Naive thymus-derived CD8-positive, alpha-beta T cell (primary cell): ENCODE data around the gene GZF1. TPM values are rescaled to one million over a fixed set of nuclear protein-coding genes. Genes with fewer than 3 reads are reported as not detected.

Experiments used
- ATAC-seq, 2 donors: fragments of 150-1000 bp; cut with Tn5 transposase in 1 of 2; sonication (Bioruptor Pico), chemical (Tn5 transposase) in 1 of 2; 1 replicate in 1 of 2; 2 replicates in 1 of 2; pipeline ENCODE4 v1.10.0; 2021; ENCODE audit warnings: mild to moderate bottlenecking in 2 of 2, moderate library complexity in 2 of 2
- POLR2A ChIA-PET: fragments of 350-600 bp; sonication (Branson Sonifier 250); formaldehyde crosslinking; loops from one replicate; lab custom pipeline; 2021; ENCODE audit warnings: antibody characterized with exemption; lab: Charles Lee
- DNase-seq, 10 donors: peaks; one replicate each; pipeline versions ENCODE4 v3.0.0 to v3.0.0-alpha.2; 2020 to 2022
- H3K27ac Mint-ChIP-seq, 10 donors: one replicate each; pipeline ENCODE4 v1.8.0; 2020 to 2022; ENCODE audit warnings: mild to moderate bottlenecking in 10 of 10, mixed read lengths in 10 of 10, moderate library complexity in 4 of 10, inconsistent platforms in 1 of 10
- H3K27me3 Mint-ChIP-seq, 5 donors: one replicate each; pipeline ENCODE4 v1.8.0; 2021 to 2022; ENCODE audit warnings: mixed read lengths in 5 of 5
- H3K36me3 Mint-ChIP-seq, 3 donors: one replicate each; pipeline ENCODE4 v1.8.0; 2020 to 2022; ENCODE audit warnings: mixed read lengths in 3 of 3, mild to moderate bottlenecking in 2 of 3, inconsistent platforms in 1 of 3
- H3K4me1 Mint-ChIP-seq, 4 donors: one replicate each; pipeline ENCODE4 v1.8.0; 2021 to 2022; ENCODE audit warnings: mixed read lengths in 4 of 4
- H3K4me3 Mint-ChIP-seq, 10 donors: one replicate each; pipeline ENCODE4 v1.8.0; 2020 to 2022; ENCODE audit warnings: mild to moderate bottlenecking in 10 of 10, mixed read lengths in 10 of 10, moderate library complexity in 6 of 10, inconsistent platforms in 1 of 10
- H3K9me3 Mint-ChIP-seq, 9 donors: one replicate each; pipeline ENCODE4 v1.8.0; 2020 to 2022; ENCODE audit warnings: mixed read lengths in 9 of 9, mild to moderate bottlenecking in 3 of 9, inconsistent platforms in 1 of 9, moderate library complexity in 1 of 9
- polyA plus RNA-seq, 3 donors: library from polyadenylated mRNA; unstranded; fragments of 300-500 nt; fragmentation: Illumina TruSeq; gene quantifications; one replicate each; pipeline ENCODE4 v1.2.3, GENCODE V29; 2021
- total RNA-seq, 8 experiments: library from RNA in 2 of 8; stranded (reverse) in 2 of 8; gene quantifications; one replicate each; pipeline ENCODE4 v1.2.3 and lab custom pipeline; 2021 to 2026

Gene GZF1
- total and polyA plus RNA-seq, 5 experiments from 2014 or later, result 1.9 to 13.7 (median 3.7) TPM

GRCh38 chr20:23415959-23416583 lies 54.1 kb downstream of the GZF1 start:
- H3K27me3 Mint-ChIP-seq, result no peaks in the 10 kb centered on the region
- H3K9me3 Mint-ChIP-seq, result no peaks in the 10 kb centered on the region
- DNase-seq (peak in 1 of 10 donors; percentile 38), ATAC-seq (no peak)
- peak overlapping the region in 5 of 10 donors; percentile 10 to 45 (median 33) for H3K27ac Mint-ChIP-seq
- peaks cover 0 to 5% (median 4%) of the 10 kb centered on the region in 3 donors for H3K36me3 Mint-ChIP-seq
- H3K4me3 Mint-ChIP-seq, result peak overlapping the region in 2 of 10 donors; percentile 14 to 32
- POLR2A ChIA-PET, result interaction anchor here (1.2 kb wide), 1 partner anchor 66 kb away, joined by 4 read pairs; the partner anchor contains the start of gene NXT1
- H3K4me1 Mint-ChIP-seq, result peaks cover 16 to 70% (median 44%) of the 10 kb centered on the region in 4 donors

GRCh38 chr20:23417861-23418260 lies 55.9 kb downstream of the GZF1 start:
- POLR2A ChIA-PET, result interaction anchor here (0.7 to 1.5 kb wide), 3 partner anchors 32 to 68 kb away, joined by 3 to 5 read pairs (median 3); partner anchors contain the start of gene NXT1
- peaks cover 0 to 5% (median 0%) of the 10 kb centered on the region in 3 donors for H3K36me3 Mint-ChIP-seq
- no peaks in the 10 kb centered on the region for H3K9me3 Mint-ChIP-seq
- DNase-seq (no peak), ATAC-seq (no peak)
- peak overlapping the region in 1 of 10 donors; percentile 15 for H3K4me3 Mint-ChIP-seq
- peaks cover 16 to 67% (median 42%) of the 10 kb centered on the region in 4 donors for H3K4me1 Mint-ChIP-seq
- H3K27me3 Mint-ChIP-seq, result no peaks in the 10 kb centered on the region
- peak overlapping the region in 7 of 10 donors; percentile 4 to 83 (median 29) for H3K27ac Mint-ChIP-seq

- POLR2A ChIA-PET, result interaction anchor here (2.2 to 3.2 kb wide), 3 partner anchors 58 to 69 kb away, joined by 11 to 48 read pairs (median 14); partner anchors contain the start of genes GZF1 and NXT1
- H3K4me1 Mint-ChIP-seq, result peaks cover 12 to 66% (median 37%) of the 10 kb centered on the region in 4 donors
- no peak for DNase-seq
- H3K27ac Mint-ChIP-seq, result peak overlapping the region in 9 of 10 donors; percentile 44 to 91 (median 87)
- H3K27me3 Mint-ChIP-seq, result peaks cover 0 to 4% (median 3%) of the 10 kb centered on the region in 5 donors
- H3K36me3 Mint-ChIP-seq, result peaks cover 0 to 2% (median 0%) of the 10 kb centered on the region in 3 donors
- no peak for ATAC-seq
- peak overlapping the region; percentile 83 to 93 (median 89) for H3K4me3 Mint-ChIP-seq
- H3K9me3 Mint-ChIP-seq, result no peaks in the 10 kb centered on the region
Measured at GRCh38 chr20:23419657-23419994, 57.6 kb downstream of the GZF1 start.

GRCh38 chr20:23419995-23420901 lies 58.3 kb downstream of the GZF1 start:
- H3K27ac Mint-ChIP-seq, result peak overlapping the region; percentile 51 to 91 (median 88)
- no peaks in the 10 kb centered on the region for H3K9me3 Mint-ChIP-seq
- peaks cover 0 to 2% (median 0%) of the 10 kb centered on the region in 3 donors for H3K36me3 Mint-ChIP-seq
- POLR2A ChIA-PET, result interaction anchor here (0.8 to 3.2 kb wide), 7 partner anchors 9 to 607 kb away, joined by 3 to 48 read pairs (median 4); partner anchors contain the start of genes GZF1 and NXT1
- H3K4me1 Mint-ChIP-seq, result peaks cover 12 to 66% (median 36%) of the 10 kb centered on the region in 4 donors
- H3K4me3 Mint-ChIP-seq, result peak overlapping the region; percentile 83 to 93 (median 89)
- H3K27me3 Mint-ChIP-seq, result peaks cover 0 to 10% (median 6%) of the 10 kb centered on the region in 5 donors
- ATAC-seq (peak; percentile 4 to 33), DNase-seq (peak; percentile 16 to 67 (median 32))

- Mint-ChIP-seq H3K36me3 (no peaks in the 10 kb centered on the region), H3K27me3 (peaks cover 0 to 10% (median 8%) of the 10 kb centered on the region in 5 donors), H3K4me3 (peak within 1 kb of the TSS; percentile 83 to 93 (median 89)), H3K27ac (peak within 1 kb of the TSS; percentile 14 to 90 (median 86)), H3K9me3 (no peaks in the 10 kb centered on the region), H3K4me1 (peaks cover 10 to 60% (median 30%) of the 10 kb centered on the region in 4 donors)
- POLR2A ChIA-PET, result interaction anchor here (0.6 to 3.2 kb wide), 10 partner anchors 10 to 606 kb away, joined by 3 to 48 read pairs (median 4); partner anchors contain the start of genes GZF1 and NXT1
- peak; percentile 85 to 95 (median 91) for DNase-seq
- peak; percentile 98 to 99 for ATAC-seq
Measured at GRCh38 chr20:23420943-23421931, 59.3 kb downstream of the GZF1 start, which contains the start of gene NAPB. Gene NAPB (minus strand): TSS chr20:23421488. CDS start chr20:23421402, 86 bp downstream.

Other genes starting within 250 kb of the GZF1 start
- 10 to 100 TPM; 20.5 to 21.8 TPM for gene NXT1, start 11.4 kb upstream of the GZF1 start, total RNA-seq
- 10 to 100 TPM; 60.3 to 65.1 (median 60.3) TPM for gene NXT1, start 11.4 kb upstream of the GZF1 start, polyA plus RNA-seq
- gene NAPB, start 59.3 kb downstream of the GZF1 start, total RNA-seq, result 10 to 100 TPM; 14.6 to 15.9 TPM
- gene NAPB, start 59.3 kb downstream of the GZF1 start, polyA plus RNA-seq, result 1 to 10 TPM; 3.4 to 7.2 (median 5.8) TPM
- gene CSTL1, start 77.5 kb downstream of the GZF1 start, total RNA-seq, result not detected
- not detected for gene CSTL1, start 77.5 kb downstream of the GZF1 start, polyA plus RNA-seq
- gene CST11, start 90.7 kb downstream of the GZF1 start, total RNA-seq, result not detected
- not detected for gene CST11, start 90.7 kb downstream of the GZF1 start, polyA plus RNA-seq
- gene CST8, start 128.9 kb downstream of the GZF1 start, total RNA-seq, result not detected
- not detected for gene CST8, start 128.9 kb downstream of the GZF1 start, polyA plus RNA-seq
- not detected for gene CST9L, start 206.3 kb downstream of the GZF1 start, total RNA-seq
- gene CST9L, start 206.3 kb downstream of the GZF1 start, polyA plus RNA-seq, result not detected
- gene CST9, start 243.7 kb downstream of the GZF1 start, total RNA-seq, result not detected
- not detected for gene CST9, start 243.7 kb downstream of the GZF1 start, polyA plus RNA-seq